ENCODE results near the gene ANXA11.

Gene ANXA11

GRCh38 chr10:80184291-80184690 lies 21.0 kb downstream of the ANXA11 start:
- H3K4me1 Mint-ChIP-seq: peaks cover 88% of the 10 kb centered on the region
- no peak overlapping the region for H3K4me3 Mint-ChIP-seq
- no peaks in the 10 kb centered on the region for H3K9me3 Mint-ChIP-seq
- H3K36me3 Mint-ChIP-seq: no peaks in the 10 kb centered on the region
- H3K27ac Mint-ChIP-seq: no peak overlapping the region
- H3K27me3 Mint-ChIP-seq: no peaks in the 10 kb centered on the region

- no peaks in the 10 kb centered on the region for H3K9me3 Mint-ChIP-seq
- peaks cover 88% of the 10 kb centered on the region for H3K4me1 Mint-ChIP-seq
- H3K36me3 Mint-ChIP-seq: no peaks in the 10 kb centered on the region
- no peak overlapping the region for H3K27ac Mint-ChIP-seq
- no peak overlapping the region for H3K4me3 Mint-ChIP-seq
- H3K27me3 Mint-ChIP-seq: no peaks in the 10 kb centered on the region
Measured at GRCh38 chr10:80183436-80183835, 21.9 kb downstream of the ANXA11 start.

- Mint-ChIP-seq H3K27me3 (no peaks in the 10 kb centered on the region), H3K9me3 (no peaks in the 10 kb centered on the region), H3K4me3 (no peak overlapping the region), H3K4me1 (peaks cover 88% of the 10 kb centered on the region), H3K36me3 (no peaks in the 10 kb centered on the region), H3K27ac (no peak overlapping the region)
Measured at GRCh38 chr10:80182986-80183385, 22.4 kb downstream of the ANXA11 start.

- H3K9me3 Mint-ChIP-seq: no peaks in the 10 kb centered on the region
- no peaks in the 10 kb centered on the region for H3K27me3 Mint-ChIP-seq
- H3K4me1 Mint-ChIP-seq: peaks cover 64% of the 10 kb centered on the region
- H3K36me3 Mint-ChIP-seq: no peaks in the 10 kb centered on the region
- H3K4me3 Mint-ChIP-seq: no peak overlapping the region
- peak overlapping the region; percentile 68 for H3K27ac Mint-ChIP-seq
Measured at GRCh38 chr10:80177781-80178636, 27.3 kb downstream of the ANXA11 start.

GRCh38 chr10:80176526-80176925 lies 28.8 kb downstream of the ANXA11 start:
- Mint-ChIP-seq H3K4me1 (peaks cover 51% of the 10 kb centered on the region), H3K36me3 (no peaks in the 10 kb centered on the region), H3K27me3 (no peaks in the 10 kb centered on the region), H3K4me3 (no peak overlapping the region), H3K9me3 (no peaks in the 10 kb centered on the region), H3K27ac (peak overlapping the region; percentile 83)

- H3K4me1 Mint-ChIP-seq: peaks cover 46% of the 10 kb centered on the region
- peak overlapping the region; percentile 87 for H3K27ac Mint-ChIP-seq
- H3K9me3 Mint-ChIP-seq: no peaks in the 10 kb centered on the region
- H3K4me3 Mint-ChIP-seq: no peak overlapping the region
- H3K36me3 Mint-ChIP-seq: no peaks in the 10 kb centered on the region
- no peaks in the 10 kb centered on the region for H3K27me3 Mint-ChIP-seq
Measured at GRCh38 chr10:80174641-80175395, 30.5 kb downstream of the ANXA11 start.

GRCh38 chr10:80173466-80173865 lies 31.9 kb downstream of the ANXA11 start:
- peaks cover 40% of the 10 kb centered on the region for H3K4me1 Mint-ChIP-seq
- H3K36me3 Mint-ChIP-seq: no peaks in the 10 kb centered on the region
- no peaks in the 10 kb centered on the region for H3K27me3 Mint-ChIP-seq
- H3K27ac Mint-ChIP-seq: peak overlapping the region; percentile 65
- H3K4me3 Mint-ChIP-seq: no peak overlapping the region
- no peaks in the 10 kb centered on the region for H3K9me3 Mint-ChIP-seq

- Mint-ChIP-seq H3K4me3 (no peak overlapping the region), H3K4me1 (peaks cover 34% of the 10 kb centered on the region), H3K36me3 (no peaks in the 10 kb centered on the region), H3K27me3 (no peaks in the 10 kb centered on the region), H3K27ac (peak overlapping the region; percentile 65), H3K9me3 (no peaks in the 10 kb centered on the region)
Measured at GRCh38 chr10:80172896-80173295, 32.4 kb downstream of the ANXA11 start.

- H3K4me1 Mint-ChIP-seq: peaks cover 20% of the 10 kb centered on the region
- no peaks in the 10 kb centered on the region for H3K27me3 Mint-ChIP-seq
- H3K4me3 Mint-ChIP-seq: no peak overlapping the region
- no peaks in the 10 kb centered on the region for H3K9me3 Mint-ChIP-seq
- no peaks in the 10 kb centered on the region for H3K36me3 Mint-ChIP-seq
- H3K27ac Mint-ChIP-seq: no peak overlapping the region
Measured at GRCh38 chr10:80171248-80171660, 34.1 kb downstream of the ANXA11 start.

GRCh38 chr10:80170641-80171040 lies 34.7 kb downstream of the ANXA11 start:
- H3K36me3 Mint-ChIP-seq: peaks cover 4% of the 10 kb centered on the region
- no peaks in the 10 kb centered on the region for H3K9me3 Mint-ChIP-seq
- H3K4me3 Mint-ChIP-seq: no peak overlapping the region
- no peaks in the 10 kb centered on the region for H3K27me3 Mint-ChIP-seq
- peaks cover 16% of the 10 kb centered on the region for H3K4me1 Mint-ChIP-seq
- no peak overlapping the region for H3K27ac Mint-ChIP-seq

GRCh38 chr10:80170026-80170425 lies 35.3 kb downstream of the ANXA11 start:
- Mint-ChIP-seq H3K4me1 (peaks cover 16% of the 10 kb centered on the region), H3K27ac (peak overlapping the region; percentile 81), H3K27me3 (no peaks in the 10 kb centered on the region), H3K36me3 (peaks cover 4% of the 10 kb centered on the region), H3K9me3 (no peaks in the 10 kb centered on the region), H3K4me3 (no peak overlapping the region)

GRCh38 chr10:80168679-80169380 lies 36.5 kb downstream of the ANXA11 start:
- no peak overlapping the region for H3K27ac Mint-ChIP-seq
- peaks cover 4% of the 10 kb centered on the region for H3K36me3 Mint-ChIP-seq
- H3K27me3 Mint-ChIP-seq: no peaks in the 10 kb centered on the region
- H3K9me3 Mint-ChIP-seq: no peaks in the 10 kb centered on the region
- H3K4me3 Mint-ChIP-seq: no peak overlapping the region
- peaks cover 14% of the 10 kb centered on the region for H3K4me1 Mint-ChIP-seq

- no peak overlapping the region for H3K4me3 Mint-ChIP-seq
- peaks cover 4% of the 10 kb centered on the region for H3K36me3 Mint-ChIP-seq
- no peak overlapping the region for H3K27ac Mint-ChIP-seq
- H3K27me3 Mint-ChIP-seq: no peaks in the 10 kb centered on the region
- H3K9me3 Mint-ChIP-seq: no peaks in the 10 kb centered on the region
- H3K4me1 Mint-ChIP-seq: peaks cover 11% of the 10 kb centered on the region
Measured at GRCh38 chr10:80168162-80168511, 37.2 kb downstream of the ANXA11 start.

GRCh38 chr10:80167471-80168161 lies 37.7 kb downstream of the ANXA11 start:
- Mint-ChIP-seq H3K4me1 (peaks cover 9% of the 10 kb centered on the region), H3K36me3 (peaks cover 4% of the 10 kb centered on the region), H3K4me3 (no peak overlapping the region), H3K27ac (peak overlapping the region; percentile 12), H3K9me3 (no peaks in the 10 kb centered on the region), H3K27me3 (no peaks in the 10 kb centered on the region)
